Fibroblast of the aortic adventitia (primary cell): ENCODE measurements around the gene CREB3L4. TPM values are rescaled to one million over a fixed set of nuclear protein-coding genes. Genes with fewer than 3 reads are reported as not detected.

Experiments
- DNase-seq: peaks from one replicate; pipeline ENCODE4 v3.0.0-alpha.2; 2010; ENCODE audit warnings: low read depth
- H3K4me3 ChIP-seq: 2 replicates; pipeline ENCODE4 v1.5.1; 2011; ENCODE audit warnings: low read depth, mild to moderate bottlenecking, control low read depth, low read length, moderate library complexity
- total RNA-seq: library from RNA; depleted of rRNA; stranded (reverse); fragments of >200 nt; gene quantifications from 2 replicates; pipeline ENCODE4 v1.2.3, GENCODE V29; 2012; ENCODE audit warnings: low replicate concordance
- TF ChIP-seq, protein P1 (sequence below): IDR thresholded peaks from 2 replicates; pipeline ENCODE4 v1.5.1; 2011; ENCODE audit warnings: mild to moderate bottlenecking, low read length, control low read depth, inconsistent platforms; ENCODE audit not compliant: insufficient read depth

CREB3L4 gene
- total RNA-seq, 1 donor, result 5.9 TPM

DNA sequence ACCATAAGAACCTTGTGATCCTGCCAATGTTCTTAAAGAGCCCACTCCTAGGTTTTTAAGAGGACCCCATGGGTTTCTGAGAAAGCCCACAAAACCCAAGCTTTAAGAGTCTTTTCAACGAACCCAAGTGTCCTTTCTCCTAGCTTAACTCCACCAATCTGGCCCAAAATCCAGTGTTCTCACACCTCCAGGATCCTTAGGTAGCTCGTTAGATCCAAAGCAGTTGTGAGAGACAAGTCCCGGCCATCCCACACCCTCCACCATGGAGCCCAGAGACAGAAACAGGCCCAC lies 22.9 kb upstream of the CREB3L4 start:
- no peak for DNase-seq
- TF ChIP-seq, protein P1, sequence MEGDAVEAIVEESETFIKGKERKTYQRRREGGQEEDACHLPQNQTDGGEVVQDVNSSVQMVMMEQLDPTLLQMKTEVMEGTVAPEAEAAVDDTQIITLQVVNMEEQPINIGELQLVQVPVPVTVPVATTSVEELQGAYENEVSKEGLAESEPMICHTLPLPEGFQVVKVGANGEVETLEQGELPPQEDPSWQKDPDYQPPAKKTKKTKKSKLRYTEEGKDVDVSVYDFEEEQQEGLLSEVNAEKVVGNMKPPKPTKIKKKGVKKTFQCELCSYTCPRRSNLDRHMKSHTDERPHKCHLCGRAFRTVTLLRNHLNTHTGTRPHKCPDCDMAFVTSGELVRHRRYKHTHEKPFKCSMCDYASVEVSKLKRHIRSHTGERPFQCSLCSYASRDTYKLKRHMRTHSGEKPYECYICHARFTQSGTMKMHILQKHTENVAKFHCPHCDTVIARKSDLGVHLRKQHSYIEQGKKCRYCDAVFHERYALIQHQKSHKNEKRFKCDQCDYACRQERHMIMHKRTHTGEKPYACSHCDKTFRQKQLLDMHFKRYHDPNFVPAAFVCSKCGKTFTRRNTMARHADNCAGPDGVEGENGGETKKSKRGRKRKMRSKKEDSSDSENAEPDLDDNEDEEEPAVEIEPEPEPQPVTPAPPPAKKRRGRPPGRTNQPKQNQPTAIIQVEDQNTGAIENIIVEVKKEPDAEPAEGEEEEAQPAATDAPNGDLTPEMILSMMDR, result no peak
- H3K4me3 ChIP-seq, result peak overlapping the region; percentile 86

DNA sequence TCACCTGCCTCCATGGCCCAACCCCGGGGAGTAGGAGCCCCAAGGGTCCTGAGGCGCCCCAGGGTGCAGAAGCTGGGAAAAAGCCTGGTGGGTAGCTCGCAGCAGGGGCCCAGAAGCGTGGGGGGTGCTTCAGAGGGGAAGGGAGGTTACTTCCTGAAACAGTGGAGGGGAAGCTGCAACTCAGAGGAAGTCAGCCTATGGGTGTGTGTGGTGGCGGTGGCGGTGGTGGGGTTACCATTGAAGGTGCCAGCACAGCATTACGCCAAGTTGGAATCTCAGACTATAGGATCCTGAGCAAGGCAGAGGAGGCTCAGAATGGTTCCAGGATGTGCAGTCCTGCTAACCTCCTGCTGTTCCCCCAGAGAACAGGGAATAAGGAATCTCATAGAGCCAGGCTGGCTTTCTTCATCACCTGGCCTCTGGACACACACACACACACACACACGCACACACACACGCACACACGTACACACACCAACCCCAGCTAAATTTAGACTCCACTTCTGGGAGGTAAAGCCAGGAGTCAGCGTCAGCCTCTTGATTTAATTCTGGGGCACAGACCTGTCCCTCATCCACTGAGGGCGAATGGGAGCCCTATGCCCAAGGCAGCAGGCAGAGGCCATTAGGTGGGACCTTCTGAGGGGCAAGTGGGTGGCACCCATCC lies 22.4 kb upstream of the CREB3L4 start:
- TF ChIP-seq, protein P1, result no peak

DNA sequence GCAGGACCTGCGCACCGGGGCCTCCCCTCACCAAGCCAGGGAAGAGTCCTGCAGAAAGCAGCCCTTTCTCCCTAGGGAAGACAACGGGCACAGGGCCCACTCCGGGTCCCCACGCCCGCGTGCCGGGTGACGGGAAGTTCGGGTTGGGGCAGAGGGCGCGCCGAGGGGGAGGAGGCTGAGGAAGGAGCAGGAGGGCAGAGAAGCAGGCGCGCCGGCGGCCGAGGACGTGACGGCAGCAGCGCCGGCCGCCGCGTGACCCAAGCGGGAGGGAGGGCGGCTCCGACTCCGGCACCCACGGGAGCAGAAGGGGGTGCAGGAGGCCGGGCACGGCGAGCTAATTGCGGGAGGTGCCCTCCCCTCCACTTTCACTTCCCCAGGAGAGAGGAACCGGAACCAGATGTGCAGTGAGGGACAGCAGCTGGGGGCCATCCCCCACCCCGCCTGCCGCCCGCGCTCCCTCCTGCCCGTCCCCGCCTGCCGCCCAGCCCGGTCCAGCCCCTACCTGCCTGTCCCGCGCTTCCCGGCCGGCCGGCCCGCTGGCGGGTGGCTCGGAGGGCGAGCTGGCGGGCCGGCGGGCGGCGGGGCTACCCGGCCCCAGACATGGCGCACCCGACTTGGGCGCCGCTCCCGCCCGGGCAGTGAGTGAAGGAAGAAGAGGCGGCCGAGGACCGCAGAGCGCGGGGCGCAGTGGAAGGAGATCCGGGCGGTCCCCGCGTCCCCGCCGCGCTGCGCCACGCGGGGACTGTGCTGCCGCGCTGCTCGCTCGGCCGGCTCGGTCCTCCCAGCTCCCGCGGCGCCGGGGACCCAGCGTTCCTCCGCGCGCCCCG lies 21.7 kb upstream of the CREB3L4 start:
- DNase-seq, result peak; percentile 65
- TF ChIP-seq, protein P1, result no peak
- peak overlapping the region; percentile 86 for H3K4me3 ChIP-seq

More for the DNA sequence above, 22.4 kb upstream of the CREB3L4 start:
- peak; percentile 60 for DNase-seq
- peak overlapping the region; percentile 86 for H3K4me3 ChIP-seq

DNA sequence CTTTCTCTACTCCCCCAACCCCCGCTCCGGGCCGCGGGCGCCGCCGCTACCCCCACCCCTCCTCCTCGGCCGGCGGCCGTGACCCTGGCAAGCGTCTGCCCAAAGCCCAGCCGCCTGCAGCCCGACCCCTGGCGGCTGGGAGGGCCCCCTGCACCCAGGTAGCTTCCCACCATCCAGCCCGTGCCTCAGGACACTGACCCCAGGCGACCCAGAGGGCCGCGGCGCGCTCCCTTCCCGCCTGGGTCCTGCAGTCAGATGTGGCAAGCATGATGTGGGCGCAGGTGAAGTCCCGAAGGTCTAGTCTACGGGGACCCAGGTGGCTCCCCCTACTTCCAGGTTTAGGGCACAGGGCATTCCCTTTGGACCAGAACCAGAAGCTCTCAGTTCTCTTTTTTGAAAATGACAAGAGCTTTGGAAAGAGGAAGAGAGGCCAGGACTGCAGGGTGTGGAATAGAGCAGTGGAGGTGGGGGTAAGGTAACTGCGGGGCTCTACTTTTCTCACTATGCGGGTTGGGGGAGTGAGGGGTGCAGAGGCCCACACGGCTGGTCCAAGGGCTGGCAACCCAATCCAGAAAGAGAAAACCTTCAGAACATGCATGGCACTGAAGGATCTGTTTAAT lies 21.0 kb upstream of the CREB3L4 start, which contains the start of gene DENND4B:
TSS of gene DENND4B (minus strand) at position 97 of the 620 bp plus-strand sequence. CDS start 2,344 bp downstream, outside the sequence.
- DNase-seq, result peak; percentile 66
- TF ChIP-seq, protein P1, result peak; percentile 93
- H3K4me3 ChIP-seq, result peak within 1 kb of the TSS; percentile 86

DNA sequence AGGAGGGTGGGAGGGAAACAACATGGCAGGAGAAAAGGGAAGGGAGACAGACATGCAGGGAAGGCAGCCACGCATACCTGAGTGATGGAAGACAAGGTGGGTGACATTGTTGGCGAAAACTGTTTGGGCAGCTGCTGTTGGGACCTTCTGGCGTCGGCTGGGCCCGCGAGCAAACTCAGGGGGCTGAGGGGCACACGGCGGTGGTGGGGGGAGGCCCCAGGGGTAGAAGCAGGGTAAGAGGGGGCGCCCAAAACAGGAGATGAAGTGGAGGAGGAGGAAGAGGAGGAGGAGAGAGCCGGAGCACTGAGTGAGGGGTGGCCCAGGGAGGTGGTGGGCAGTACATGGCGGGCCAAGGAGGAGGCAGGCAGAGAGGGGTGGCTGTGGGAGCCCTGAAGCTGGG lies 16.5 kb upstream of the CREB3L4 start:
- TF ChIP-seq, protein P1, result no peak
- no peak for DNase-seq
- H3K4me3 ChIP-seq, result no peak overlapping the region

DNA sequence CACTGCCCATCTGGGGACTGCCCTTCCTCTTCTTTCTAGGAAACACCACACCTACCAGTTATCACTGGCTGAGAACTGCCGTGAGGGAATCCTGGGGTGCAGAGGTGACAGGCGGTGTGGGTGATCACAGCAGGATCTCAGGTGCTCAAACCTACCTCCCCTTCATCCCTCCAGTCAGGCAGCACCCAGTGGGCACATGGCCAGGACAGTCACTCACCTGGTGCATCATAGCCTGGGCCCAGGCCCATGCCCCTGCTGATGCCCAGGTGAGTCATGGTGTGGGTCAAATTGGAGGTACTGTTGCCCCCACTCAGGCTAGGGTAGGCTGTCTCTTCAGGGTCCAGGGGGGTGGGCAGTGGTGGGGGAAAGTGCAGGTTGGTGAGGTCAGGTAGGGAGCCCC lies 15.9 kb upstream of the CREB3L4 start:
- no peak overlapping the region for H3K4me3 ChIP-seq
- TF ChIP-seq, protein P1, result no peak
- no peak for DNase-seq
